Right lung (tissue), 5 donors: ENCODE measurements around the gene FTCDNL1. TPM values are rescaled to one million over a fixed set of nuclear protein-coding genes. Genes with fewer than 3 reads are reported as not detected.

Experiments used
- DNase-seq, 2 donors: peaks; one replicate each; pipeline ENCODE4 v3.0.0-alpha.2; 2013
- polyA plus RNA-seq, 5 donors: library from polyadenylated mRNA; unstranded; fragments of 120-200 nt; gene quantifications; one replicate each; pipeline versions ENCODE4 v1.2.1 to v1.2.3, GENCODE V29; 2013; ENCODE audit warnings: inconsistent platforms in 1 of 5, low replicate concordance in 1 of 5; ENCODE audit not compliant: insufficient read length in 5 of 5, insufficient read depth in 1 of 5

FTCDNL1 gene
- polyA plus RNA-seq, 5 donors = 0.14 to 0.43 (median 0.18) TPM; not detected in 1

DNA sequence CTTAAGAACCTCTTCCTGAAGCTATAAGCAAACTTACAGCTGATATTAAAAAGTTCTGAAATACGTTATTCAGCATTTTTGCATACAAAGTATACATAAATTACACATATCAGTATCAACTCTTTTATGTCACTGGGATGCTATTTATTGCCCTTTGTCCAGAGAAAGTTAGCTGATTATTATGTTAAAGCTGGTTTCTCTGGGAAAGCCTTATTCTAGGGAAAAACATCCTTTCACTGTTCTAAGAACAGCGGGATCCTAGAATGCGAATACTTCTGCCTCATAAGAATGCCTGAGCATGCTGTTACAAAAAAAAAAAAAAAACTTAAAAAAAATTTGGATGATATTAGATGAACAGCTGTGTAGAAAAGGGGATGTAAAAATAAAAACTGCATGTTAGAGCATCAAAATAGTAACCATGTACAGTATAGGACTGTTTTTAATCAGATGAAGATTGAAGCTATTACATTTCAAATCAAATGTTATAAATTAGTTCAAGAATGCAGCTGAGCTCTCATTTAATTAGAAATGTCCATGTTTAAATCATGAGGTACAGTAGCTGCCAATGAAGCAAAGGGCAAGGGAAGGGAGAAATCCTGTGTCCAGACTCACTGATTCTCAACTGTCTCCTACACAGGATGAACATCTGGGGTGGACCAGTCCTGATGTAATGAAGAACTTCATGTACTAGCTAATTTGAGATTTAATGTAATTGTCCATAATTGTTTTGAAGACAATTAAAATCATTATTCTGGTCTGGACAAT lies 8.2 kb downstream of the FTCDNL1 start:
- DNase-seq = no peak

GRCh38 chr2:199841409-199841808 lies 9.6 kb downstream of the FTCDNL1 start:
- DNase-seq = no peak

- DNase-seq = no peak
These were observed 12.6 kb downstream of the FTCDNL1 start for GRCh38 chr2:199838399-199838798.

- DNase-seq = no peak
These were observed 14.0 kb downstream of the FTCDNL1 start for GRCh38 chr2:199836943-199837342.

GRCh38 chr2:199833525-199833924 lies 17.5 kb downstream of the FTCDNL1 start:
- DNase-seq = peak in 1 of 2 donors; percentile 29

DNA sequence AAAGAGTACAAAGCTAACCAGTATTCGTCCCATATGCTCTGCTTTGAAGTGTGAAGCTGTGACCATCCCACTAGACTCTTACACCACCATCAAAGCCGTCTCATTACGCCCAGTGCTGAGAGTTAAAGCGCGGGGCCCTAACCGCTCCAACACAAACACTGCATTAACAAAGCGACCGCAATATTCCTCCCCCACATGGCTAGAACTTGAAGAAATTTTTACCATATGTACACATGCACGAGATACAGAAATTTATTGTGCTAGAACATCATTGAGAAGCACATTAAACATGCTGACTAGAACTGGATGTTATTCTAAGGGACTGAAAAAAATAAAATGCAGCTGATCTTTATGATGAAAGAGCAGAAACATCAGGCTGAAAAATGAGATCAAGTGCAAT lies 20.5 kb downstream of the FTCDNL1 start:
- no peak for DNase-seq

DNA sequence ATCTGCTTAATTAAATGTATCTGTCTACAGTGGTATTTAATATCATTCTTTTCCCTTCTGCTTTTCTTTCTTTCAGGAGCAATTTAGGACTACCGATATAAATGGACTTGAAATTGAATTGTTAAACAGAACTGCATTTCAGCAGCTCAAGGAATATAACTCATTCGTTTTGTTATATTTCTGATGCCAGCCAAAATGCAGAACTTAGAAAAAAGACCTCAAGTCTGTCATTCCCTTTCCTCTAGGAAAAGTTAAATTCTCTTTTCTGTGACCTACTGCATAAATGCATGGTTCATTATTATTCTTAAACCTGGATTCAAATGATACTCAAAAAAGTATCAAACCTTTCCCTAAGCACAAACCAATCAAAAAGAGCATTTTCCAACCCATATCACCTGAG lies 21.4 kb downstream of the FTCDNL1 start:
- DNase-seq = no peak

- DNase-seq = no peak
These were observed 31.2 kb downstream of the FTCDNL1 start for GRCh38 chr2:199819746-199820145.

- no peak for DNase-seq
These were observed 32.2 kb downstream of the FTCDNL1 start for GRCh38 chr2:199818754-199819153.

DNA sequence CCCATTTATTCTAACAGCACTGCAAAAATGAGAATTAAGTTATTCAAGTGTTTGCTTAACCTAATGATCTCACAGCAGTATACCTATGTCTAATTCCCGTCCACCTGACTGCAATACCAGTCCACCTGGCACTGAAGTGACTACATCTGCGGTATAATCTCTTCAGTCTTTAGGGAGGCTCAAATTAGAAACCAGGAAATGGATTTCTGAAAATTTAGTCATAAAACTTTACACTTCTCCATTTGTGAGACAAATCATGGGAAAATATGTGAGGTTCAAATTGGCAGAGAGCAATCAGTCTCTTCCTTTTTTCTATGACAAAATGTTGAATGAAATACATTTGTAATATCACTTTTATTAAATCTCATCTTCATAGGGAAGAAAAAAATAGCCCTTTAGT lies 33.0 kb downstream of the FTCDNL1 start:
- DNase-seq = no peak

DNA sequence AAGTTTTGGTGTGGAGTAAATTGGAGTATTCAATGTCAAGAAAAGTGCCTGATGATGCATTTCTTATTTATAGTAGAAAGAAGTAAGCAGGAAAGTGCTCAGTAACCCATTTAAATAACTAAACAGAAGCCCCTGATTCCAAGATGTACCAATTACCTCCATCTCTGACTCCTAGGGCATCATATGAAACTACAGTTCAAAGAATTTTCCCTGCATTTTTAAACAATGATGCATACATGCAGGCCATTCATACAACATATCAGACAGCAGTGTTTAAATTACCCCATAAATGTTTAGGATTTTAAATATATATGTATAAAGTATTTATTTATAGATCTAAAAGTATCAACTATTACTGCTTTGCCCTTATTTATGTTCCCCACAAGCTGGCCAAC lies 36.2 kb downstream of the FTCDNL1 start:
- no peak for DNase-seq

DNA sequence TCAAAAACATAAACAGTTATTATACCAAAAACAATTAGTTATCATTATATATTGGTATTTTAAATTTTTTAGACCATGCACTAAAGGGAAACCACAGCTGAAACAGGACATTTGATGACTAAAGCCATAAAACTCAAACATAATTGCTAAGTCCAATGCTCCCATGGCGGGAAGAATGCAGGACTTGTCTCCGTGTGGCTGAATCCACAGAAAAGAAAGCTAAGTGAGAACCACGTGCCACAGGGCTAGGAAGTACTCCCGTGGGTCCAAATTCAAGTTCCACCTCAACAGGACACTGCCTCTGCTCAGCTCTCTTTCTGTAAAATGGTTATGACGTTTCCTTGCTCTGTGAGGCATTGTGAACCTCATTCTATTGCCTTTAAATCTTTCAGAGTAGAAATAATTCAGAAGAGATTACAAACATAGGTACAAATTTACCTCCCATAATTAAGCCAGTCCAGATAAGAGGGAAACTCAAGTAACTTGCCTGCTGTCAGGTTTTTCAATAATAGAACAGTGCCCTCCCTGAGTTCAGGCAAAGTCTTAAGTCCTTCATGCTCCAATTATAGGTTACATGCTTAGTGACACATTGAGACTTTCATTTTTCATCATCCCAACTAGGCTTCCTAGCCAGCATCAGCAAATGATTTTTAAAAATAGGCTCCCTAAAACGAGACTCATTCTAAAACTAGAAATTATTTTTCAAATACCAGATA lies 36.7 kb downstream of the FTCDNL1 start:
- no peak for DNase-seq

DNA sequence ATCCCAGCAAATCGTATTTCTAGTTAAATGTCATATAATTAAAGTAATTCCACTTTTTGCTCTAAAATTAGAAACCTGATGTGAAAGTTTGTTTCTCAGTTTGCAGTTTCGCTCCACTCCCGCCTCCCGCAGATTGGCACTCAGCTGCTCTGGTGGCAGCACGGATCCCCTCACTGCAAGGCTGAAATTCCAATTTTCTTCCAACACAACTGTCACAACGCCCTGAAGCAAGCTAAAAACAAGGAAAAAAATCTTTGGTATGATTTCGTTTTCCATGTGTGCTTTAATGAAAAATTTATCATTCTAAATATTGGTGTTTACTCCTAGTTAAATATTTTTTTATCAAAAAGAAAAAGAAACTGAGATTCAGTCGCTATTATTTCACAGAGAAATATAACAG lies 38.5 kb downstream of the FTCDNL1 start:
- DNase-seq = no peak

- no peak for DNase-seq
These were observed 39.6 kb downstream of the FTCDNL1 start for GRCh38 chr2:199811346-199811745.

- no peak for DNase-seq
These were observed 40.4 kb downstream of the FTCDNL1 start for GRCh38 chr2:199810422-199811171.

- no peak for DNase-seq
These were observed 43.0 kb downstream of the FTCDNL1 start for GRCh38 chr2:199807966-199808365.

- DNase-seq = no peak
These were observed 44.8 kb downstream of the FTCDNL1 start for GRCh38 chr2:199806179-199806578.

GRCh38 chr2:199804831-199805230 lies 46.2 kb downstream of the FTCDNL1 start:
- DNase-seq = no peak

GRCh38 chr2:199798831-199799580 lies 52.0 kb downstream of the FTCDNL1 start:
- DNase-seq = peak in 1 of 2 donors; percentile 23

GRCh38 chr2:199797431-199798403 lies 53.3 kb downstream of the FTCDNL1 start:
- DNase-seq = no peak

DNA sequence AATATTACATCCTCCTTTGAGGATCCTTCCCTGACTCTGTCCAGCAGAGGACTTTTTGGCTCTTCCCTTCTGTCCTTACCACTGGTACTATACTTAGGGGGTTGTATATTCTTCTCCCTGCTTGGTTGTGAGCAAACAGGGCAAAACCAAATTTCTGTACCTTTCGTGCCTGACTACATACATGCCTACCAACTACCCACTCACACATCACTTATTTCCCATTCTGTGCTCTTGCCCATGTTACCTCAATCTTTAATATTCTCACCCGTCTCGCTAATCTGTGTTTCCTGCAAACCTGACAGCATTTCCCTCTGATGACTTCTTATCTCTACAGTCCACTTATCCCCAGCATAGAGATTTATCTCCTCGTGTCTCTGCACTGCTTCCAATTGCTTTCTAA lies 58.6 kb downstream of the FTCDNL1 start:
- DNase-seq = no peak
